Inflammatory macrophage treated with lipopolysaccharide for 4 hours (primary cell): ENCODE data around the gene MORC1.

Experiments
- DNase-seq: peaks from one replicate; pipeline ENCODE4 v3.0.0-alpha.2; 2020

MORC1 gene

DNA sequence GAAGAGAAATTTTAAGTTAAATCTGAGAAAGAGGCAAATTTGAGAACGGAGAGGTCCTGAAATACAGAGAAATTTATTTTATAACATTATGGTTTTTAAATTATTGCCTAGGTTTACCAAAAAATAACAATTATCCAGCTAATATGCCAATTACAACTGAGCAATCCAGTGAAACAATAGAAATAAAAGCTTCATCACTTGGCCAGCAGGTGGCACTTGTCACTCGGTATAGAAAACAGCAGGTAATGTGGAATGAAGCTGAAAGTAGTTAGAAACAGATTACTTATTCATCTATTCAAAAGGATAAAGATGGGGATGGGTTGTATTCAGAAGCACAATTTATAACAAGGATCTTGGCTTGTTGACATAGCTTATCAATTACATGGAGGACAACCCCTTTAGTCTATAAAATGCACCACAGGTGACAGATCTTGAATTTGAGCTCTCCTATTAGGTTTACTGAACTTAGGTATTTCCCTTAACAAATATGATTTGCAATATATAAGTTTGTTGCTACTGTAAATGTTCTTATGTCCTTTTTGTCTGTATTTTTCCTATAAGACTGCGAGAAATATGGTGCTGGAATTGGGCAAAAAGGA is 94.2 kb downstream of the MORC1 start:
- DNase-seq, result peak; percentile 34

DNA sequence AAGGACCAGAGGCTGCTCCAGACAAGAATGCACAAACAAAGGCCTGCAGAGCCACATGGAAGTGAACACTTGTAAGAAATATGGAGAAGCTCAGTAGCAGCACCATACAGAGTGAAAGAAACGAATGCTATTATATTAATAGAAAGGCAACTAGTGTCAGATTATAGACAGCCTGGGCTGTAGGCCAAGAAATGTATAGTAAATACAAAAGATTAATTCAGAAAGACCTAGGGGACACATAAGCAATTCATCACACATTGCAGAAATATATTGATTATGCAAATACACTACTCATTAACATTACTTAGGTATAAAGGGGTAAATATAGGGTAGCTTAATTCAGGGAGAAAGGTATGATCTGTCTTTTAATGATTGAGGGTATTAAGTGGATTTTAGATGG is 94.8 kb downstream of the MORC1 start:
- no peak for DNase-seq

DNA sequence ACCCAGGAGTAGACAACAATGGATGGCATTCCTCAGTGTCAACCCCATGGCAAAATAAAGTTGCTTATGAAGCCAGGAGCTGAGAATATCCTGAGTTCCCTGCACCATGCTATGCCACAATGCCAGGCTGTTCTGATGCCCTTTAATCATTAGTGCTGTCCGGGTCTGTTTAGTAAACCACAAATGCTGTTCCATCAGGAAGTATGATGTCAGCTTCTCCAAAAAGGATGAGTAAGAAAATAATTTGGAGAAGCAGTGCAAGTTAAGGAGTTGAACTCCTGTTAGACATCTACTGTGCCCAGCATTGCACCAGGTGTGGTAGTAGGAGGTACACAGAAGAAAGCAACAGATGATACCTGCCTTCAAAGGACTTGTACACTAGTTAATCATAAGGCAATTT is 96.4 kb downstream of the MORC1 start:
- peak; percentile 35 for DNase-seq

DNA sequence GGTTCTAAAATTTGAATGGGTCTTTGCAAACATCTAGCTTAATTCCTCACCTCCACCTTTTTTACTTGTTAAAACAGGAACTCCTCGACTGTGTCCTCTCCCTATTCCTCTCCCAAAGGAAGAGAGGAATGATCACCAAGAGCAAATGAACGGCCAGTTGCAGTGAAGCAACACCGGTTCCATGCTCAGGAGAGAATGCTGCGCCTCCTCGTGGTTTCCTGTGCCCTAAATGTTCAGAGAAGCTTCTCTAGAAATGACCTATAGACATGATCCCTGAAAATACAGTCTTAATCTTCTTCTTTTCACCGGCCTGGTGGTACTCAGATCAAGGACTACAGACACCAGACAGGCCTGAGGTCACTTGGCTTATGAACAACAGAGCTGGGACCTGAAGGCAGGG is 99.1 kb downstream of the MORC1 start:
- no peak for DNase-seq

DNA sequence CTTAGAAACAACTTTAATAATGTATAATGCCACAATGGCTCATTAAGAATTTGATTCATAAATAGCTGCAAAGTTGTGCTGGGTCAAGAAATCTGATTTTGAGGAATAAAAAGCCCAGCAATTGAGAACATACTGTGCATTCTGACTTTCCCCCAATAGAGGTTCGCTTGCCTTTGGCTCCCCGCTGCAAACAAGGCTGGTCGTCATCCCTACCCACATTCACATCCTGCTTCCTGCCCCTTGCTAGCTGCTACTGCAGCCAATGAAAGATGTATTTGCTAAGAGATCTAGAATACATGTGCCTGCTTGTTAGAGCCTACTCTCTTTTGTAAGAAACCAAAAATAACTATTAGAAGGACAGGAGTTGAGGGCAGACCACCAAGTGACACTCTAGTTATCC is 112.5 kb downstream of the MORC1 start:
- DNase-seq, result no peak

DNA sequence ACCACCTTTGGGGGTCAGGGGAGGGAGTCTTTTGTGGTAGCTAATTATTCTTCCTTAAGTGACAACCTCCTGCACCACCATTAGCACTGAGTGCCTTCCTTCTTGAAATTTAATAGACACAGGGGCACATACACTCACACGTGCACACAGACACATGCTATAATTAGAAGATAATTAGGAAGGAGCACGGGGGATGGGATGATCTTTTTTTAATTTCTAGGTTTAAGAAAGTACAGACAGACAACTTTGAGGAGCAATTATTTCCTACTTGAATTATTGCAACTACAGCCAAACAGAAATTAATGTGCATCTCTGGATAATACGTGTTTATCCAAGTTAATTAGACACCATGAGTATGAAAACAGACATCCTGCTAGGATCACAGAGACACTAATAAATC is 119.5 kb downstream of the MORC1 start:
- no peak for DNase-seq

DNA sequence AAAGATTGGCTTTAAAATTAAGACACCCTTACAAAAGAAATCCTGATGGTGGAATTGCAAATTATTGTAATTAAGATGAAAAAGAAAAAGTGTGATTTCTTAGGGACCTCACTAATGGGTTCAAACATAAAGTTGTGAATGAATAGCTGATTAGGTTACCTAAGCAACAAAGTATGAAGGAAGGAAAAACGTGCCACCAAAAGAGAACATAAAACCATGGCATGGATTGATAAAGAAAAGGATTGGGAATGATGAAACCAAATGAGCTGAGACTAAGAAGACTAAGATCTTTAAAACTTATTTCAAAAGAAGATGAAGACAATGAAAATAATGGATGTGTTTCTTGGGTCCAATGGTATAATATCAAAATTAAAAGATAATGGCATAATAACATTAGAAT is 132.1 kb downstream of the MORC1 start:
- no peak for DNase-seq

DNA sequence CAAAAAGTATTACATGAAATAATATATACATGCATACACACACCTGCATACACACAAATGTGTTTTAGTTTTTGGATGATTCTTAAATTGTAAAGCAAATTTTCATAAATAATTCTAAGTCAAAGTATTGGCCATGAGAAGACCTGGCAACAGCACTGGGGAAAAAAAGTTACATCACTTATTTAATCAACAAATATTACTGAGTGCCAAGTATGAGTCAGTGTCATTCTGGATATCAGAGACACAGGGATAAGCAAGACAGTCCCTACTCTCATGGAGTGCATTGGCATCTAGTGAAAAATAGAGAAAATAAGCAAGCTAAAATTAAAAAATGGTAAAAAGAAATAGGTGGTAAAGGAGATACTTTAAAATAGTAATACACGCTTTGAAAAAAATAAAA is 134.9 kb downstream of the MORC1 start:
- DNase-seq, result no peak

DNA sequence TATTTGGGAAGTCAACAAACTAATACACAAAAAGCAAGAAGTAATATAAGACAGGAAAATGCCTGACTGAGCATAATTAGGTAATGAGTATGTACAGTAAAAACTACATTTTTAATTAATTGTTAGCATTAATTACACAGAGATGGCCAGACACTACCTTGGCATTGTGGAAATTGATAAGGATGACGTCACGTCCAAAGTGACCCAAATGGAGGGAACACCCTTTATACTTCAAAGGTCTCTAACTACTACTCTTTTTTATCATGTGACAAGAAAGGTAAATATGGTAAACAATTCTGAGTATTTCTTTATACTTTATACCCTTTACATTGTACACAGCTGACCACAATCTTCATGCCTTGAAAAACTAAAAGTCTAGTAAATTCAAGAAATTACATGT is 141.9 kb downstream of the MORC1 start:
- DNase-seq, result no peak

DNA sequence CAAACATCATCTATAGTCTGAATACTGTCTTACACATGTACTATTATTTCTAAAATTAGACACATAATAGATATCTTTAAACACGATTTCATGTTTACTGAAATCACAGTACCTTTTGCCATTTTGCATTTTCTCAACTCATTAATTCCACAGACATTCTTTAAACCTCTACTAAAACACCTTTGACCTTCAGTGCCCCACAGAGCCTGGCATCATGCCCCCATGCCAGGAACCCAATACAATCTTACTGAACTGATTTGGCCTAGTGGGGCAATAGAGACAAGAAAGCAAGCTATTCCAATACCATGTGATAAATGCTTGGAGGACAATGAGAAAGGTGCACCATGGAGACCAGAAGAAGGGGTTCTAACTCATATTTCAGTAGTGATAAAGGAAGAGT is 144.9 kb downstream of the MORC1 start:
- DNase-seq, result no peak

DNA sequence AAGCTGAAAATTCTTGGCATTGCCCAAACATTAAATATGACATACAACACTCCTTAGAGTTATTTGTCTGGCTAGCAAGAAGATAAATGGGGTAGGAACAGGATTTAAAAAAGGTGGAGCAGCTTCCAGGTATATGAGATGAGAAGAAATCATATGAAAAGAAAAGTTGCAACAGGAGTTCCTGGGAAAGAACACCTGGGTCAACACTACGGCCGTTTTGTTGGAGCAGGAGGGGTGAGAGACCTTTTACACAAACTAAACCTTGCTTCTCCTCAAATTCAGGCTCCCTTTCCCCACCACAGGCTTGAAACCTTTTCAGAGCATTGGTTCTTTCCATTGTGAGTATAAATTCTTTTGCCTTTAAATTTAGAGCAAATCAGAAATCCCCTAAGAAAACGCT is 145.5 kb downstream of the MORC1 start:
- DNase-seq, result no peak

DNA sequence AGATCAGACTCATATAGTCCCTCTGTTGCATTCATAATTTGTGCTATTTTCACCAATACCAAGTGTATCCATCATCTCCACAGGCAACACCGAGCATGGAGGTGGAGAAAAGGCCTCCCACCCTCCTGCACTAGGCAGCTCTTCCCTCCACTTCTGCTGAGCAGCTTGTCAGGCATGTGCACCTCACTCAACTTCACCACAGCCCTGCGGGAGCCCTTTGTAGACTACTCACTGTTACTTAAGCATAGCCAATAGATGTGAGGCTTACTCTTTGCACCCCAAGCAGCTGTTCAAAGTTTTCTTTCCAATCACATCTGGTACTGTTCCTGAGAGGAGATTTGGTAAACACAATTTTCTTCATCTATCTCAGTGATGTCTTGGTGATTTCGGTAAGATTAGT is 147.4 kb downstream of the MORC1 start:
- no peak for DNase-seq

DNA sequence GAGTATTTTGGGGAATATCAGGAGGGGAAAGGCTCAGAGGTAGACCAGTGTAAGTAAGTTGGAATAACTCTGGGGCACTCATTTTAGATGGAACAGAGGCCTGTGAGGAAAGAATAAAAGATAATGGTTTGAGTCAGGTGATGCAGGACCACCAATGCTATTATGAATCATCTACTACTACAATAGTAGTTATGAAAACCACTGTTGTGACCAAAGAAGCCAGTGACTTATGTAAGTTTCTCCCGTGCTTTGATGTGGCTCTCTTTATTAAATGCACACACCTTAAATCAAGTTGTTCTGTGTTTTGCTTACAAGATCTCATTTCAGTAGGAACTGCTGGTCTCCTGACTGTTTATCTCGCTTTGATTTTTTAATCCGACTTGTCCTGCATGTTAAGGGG is 151.2 kb downstream of the MORC1 start:
- no peak for DNase-seq

DNA sequence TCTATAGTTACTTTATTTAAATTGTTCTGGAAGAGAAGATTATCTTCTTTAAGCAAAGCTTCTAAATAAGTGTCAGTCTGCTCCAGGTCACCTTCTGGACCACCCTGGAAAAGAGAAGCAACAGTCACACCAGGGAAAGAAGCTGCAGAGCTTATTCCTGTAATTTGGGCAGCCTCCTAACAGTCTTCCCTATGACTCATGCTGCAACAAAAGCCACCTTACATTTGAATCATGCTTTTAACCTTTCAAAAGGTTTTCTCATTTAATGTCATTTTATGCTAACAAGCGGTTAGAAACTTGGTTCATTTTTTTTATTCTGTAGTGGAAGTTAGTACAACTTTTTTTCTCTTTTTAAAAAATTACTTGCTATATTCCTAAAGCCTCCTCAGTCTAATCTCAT is 158.9 kb downstream of the MORC1 start:
- DNase-seq, result no peak

DNA sequence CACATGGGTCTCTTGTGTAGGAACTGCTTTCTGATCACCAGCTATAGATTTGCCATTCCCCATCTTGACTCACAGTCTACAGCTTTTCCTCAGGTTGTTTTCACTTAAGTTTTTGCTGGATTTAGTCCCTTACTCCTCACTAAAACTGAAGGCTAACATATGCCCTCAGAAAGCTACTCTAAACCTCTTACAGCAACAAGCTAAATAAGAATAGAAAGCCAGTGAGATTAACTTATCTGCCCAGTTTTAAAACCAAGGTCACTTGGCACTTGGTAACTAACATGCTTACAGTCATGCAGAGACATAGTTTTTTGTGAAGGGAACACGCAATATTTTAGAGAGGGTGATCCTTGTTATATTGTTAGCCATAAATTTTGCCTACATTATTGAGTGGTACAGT is 164.2 kb downstream of the MORC1 start, which contains the start of gene GUCA1C:
TSS of gene GUCA1C (minus strand) at position 180 of the 400 bp plus-strand sequence. CDS start at position 63, 117 bp downstream.
- no peak for DNase-seq

DNA sequence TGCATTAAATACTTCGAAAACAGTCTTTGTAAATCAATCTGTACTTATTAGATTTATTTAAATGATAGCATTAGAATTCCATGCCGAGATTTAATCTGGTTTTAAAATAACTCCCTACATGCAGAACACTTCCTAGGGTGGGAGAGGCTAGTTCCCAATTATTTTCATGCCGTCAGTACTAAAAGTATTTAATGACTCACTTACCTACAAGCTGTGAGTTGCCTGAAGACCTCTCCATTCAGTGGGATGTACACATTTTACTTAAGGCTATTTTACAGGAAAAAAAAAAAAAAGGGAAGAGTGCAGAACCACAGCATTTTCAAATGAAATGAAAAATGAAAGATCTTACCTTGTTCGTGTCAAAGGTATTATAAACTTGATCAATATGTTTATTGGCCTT is 164.7 kb downstream of the MORC1 start:
- no peak for DNase-seq

DNA sequence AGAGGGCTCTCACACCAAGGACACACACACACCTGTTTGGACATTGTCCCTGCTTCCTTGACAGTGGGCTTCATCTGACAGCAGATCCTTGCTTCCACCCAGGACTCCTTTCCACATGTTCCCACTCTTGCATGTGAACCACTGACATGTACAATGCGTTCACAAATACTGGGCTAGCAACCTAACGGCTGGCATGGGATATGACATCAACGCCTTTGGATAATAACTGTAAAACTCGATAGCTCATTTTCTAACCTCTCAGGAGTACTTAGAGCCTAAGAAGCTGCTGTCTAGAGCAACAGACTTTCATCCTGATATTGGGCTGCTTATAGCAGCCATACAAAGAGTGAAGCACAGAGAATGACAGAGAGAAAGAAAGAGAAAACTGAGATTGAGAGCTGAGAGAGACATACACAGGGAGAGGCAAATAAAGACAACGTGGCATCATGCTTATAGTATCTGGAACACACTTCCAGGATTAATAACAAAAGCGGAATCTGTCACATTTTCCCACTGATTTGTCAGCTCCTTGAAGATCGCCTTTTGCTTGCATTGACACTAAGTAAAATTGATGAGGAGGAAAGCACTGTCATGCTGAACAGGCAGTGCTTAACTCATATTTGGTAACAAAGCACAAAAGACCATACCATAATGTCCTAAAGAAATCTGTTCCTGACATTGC is 166.0 kb downstream of the MORC1 start:
- no peak for DNase-seq

DNA sequence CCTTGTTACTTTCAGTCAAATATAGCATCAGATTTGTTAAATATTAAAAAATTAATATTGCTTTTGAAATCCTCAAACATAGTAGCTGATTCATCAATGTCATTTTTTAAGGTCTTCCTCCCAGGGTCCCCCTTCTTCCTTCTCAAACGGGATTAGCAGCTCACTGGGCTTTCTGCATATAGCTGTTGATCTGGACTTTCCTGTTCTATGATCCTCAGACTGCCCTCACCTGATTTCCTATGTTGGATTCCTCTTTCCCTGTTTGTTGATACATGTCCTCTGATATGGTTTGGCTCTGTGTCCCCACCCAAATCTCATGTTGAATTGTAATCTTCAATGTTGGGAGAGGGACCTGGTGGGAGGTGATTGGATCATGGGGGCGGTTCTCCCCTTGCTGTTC is 170.1 kb downstream of the MORC1 start:
- DNase-seq, result no peak

DNA sequence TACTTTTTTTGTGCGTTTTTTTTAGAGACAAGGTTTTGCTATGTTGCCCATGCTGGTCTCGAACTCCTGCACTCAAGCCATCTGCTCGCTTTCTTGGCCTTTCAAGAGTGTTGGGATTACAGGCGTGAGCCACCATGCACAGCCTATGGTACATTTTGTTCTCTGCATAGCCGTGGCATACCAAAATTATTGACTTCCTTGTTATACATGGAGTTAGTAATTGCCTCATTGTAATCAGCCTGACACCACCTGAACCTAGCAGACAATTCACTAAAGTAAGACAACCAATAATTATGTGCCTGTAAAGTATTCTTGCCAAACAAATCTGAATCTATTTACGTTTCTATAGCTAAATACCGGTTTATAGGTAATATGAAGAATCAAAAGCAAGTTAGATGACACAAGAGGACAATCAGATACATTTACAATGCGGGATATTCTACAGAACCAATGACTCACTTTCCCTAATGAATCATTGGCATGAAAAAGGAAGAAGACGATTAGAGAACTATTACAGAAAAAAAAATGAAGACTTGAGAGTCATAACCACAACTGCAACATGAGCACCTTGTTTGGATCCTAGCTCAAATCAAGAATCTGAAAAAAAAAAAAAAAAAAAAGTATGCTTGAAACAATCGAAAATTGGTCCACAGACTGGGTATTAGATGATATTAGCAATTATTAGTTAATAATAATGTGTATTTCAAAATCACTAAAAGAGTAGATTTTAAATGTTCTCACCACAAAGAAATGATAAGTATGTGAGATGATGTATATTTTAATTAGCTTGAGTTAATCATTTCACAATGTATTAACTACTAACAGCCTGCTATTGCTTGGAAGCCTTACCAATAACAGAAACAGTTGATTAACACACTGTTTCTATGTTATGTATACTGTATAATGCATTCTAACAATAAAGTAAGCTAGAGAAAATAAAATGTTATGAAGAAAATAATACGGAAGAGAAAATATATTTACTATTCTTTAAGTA is 171.3 kb downstream of the MORC1 start:
- DNase-seq, result no peak

DNA sequence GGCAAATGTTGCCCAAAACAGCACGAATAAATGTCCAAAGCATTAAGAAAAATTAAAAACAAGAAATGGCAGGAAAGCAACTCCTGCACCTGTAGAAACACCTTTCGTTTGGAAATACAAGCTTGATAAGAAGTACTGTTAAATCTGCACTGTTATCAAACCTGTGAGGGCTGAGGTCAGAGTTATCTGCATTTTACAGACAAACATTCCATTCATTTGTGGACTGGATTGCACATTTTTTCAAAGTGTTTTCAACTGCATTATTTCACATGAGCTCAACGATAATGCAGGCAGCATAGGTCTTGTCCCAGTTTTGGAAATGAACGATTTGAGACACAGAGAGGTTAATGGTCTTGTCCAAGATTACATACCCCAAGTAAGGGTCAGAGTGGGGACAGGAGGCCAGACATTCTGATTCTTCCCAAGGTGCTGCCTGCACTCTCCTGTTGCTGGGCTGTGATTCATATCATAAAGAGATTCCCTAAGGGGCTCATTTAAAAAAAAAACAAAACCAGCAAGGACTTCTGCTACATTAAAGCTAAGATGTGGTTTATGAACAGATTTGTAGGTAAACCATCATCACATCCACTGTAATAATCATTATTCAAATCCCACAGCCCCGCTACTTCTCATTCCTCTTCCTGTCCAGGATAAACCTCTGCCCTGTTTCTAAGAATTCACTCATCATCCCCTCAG is 177.2 kb downstream of the MORC1 start:
- DNase-seq, result no peak

DNA sequence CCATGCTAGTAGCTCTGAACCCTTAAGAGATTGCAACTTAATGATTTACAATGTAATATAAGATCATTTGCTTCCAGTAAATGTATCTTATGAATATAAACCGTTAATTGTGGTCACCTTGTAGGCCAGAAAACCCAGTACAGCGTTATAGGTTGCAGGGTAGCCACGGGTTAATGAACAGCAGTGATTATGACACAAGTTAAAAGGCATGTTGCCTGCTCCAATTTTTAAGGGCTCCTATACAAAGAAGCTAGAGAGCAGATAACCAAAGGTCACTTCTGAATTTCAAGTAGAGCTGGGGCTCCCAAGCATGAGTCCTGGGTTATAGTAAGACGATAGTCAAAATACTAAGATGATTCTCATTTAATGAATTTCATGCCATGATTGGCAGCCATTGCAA is 177.8 kb downstream of the MORC1 start:
- no peak for DNase-seq

DNA sequence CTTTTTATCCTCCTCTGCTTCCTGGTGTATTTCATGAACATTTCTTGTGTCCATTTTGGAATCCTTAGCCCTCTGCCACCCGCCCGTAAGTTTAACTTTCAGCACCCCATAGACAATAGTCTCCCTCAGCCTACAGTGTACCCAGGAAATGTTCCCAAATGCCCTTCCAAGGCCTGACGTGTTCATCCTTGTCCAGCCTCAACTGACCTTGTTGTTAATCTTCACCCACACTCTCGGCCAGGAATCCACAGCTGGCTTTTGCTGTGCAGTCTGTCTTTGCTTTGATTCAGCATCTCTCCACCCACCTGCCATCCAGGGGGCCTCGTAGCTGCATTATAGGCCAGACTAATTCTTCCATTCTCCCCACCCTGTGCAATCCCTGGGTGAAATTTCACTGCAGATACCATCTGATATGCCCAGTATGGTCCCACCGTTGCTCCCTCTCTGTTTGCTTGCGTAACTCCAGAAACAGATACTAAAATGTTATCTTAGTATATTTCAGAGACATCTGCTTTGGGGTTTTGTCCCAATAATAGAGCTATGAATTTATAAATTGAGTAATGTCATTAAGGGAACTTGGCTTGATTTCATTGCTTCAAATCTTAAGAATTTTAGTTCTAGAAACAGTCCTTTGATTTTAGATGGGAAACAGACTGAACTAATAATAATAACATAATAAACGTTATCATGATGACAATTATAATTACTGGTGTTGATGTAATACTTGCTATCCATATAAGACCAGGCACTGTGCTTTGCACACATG is 180.8 kb downstream of the MORC1 start:
- no peak for DNase-seq
